A549 treated with CpdA at 1 μM for 4 hours (cell line): ENCODE measurements around the gene ARPC5. TPM values are rescaled to one million over a fixed set of nuclear protein-coding genes. Genes with fewer than 3 reads are reported as not detected.

ENCODE experiments used
- total RNA-seq: library from RNA; stranded (reverse); fragments of 200-300 nt; extraction: Qiagen RNA extraction; gene quantifications from 5 replicates; pipeline ENCODE4 v1.2.3, GENCODE V29; 2022; ENCODE audit warnings: low read depth

Gene ARPC5
- 144 to 192 TPM (median 166 TPM) in 5 replicates for total RNA-seq

DNA sequence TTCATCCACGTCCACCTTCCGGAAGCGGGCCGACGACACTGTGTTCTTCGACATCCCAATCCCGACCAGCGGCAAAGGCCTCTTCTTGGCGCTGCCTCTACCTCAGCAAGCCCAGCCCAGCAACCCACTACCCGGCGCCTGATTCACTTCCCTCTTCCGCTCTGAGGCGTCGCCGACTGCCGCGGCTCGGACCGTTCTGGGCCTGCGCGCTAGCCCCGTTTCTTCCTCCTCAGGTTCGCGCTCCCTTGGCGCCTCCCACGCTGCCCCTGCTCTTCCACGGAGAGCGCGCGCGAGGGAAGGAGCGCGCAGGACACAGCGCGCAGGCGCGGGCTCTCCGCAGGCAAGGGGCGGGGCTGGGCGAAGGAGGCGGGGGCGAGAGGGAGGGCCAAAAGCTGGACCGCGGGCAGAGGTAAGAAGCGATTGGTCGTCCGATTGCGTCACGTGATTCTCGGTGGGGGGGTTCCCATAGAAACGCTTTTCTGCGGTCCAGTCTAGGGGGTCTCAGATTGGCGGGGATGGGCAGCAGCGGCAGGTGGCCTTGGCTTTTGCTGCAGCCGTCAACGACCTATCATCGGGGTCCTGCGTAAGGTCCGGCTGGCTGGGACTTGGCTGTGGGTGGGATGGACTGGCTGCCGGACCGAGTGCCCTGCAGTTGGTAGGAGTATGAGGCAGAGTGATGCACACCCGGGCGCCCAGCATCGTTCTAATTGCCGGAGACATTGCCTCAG is at the start of gene ARPC5:
TSS of gene ARPC5 (minus strand) at position 178 of the 728 bp plus-strand sequence. CDS start at position 54, 124 bp downstream.

GRCh38 chr1:183652547-183653461 is 17.2 kb upstream of the ARPC5 start, which contains the start of gene APOBEC4:
APOBEC4 (minus strand) TSS chr1:183653316; CDS start chr1:183648781, 4,535 bp downstream.

GRCh38 chr1:183590244-183591191 is 45.1 kb downstream of the ARPC5 start, which contains the start of gene NCF2:
NCF2 (minus strand) TSS chr1:183590459; CDS start chr1:183590329, 130 bp downstream.

Other genes starting within 250 kb of the ARPC5 start
- gene NMNAT2, start 217.4 kb downstream of the ARPC5 start, total RNA-seq: 0.47 to 1.2 TPM (median 0.86 TPM) in 5 replicates
- gene SMG7, start 163.3 kb downstream of the ARPC5 start, total RNA-seq: 33.0 to 46.6 TPM (median 39.5 TPM) in 5 replicates
- 1.9 to 3.2 TPM (median 2.3 TPM) in 5 replicates for gene NCF2, start 45.3 kb downstream of the ARPC5 start, total RNA-seq
- not detected in 5 replicates for gene APOBEC4, start 17.5 kb upstream of the ARPC5 start, total RNA-seq
- gene RGL1, start 169.3 kb upstream of the ARPC5 start, total RNA-seq: 0.77 to 1.1 TPM (median 0.82 TPM) in 5 replicates